CD4-positive, alpha-beta T cell (primary cell): Measurements from ENCODE around the gene ADCY4. TPM values are rescaled to one million over a fixed set of nuclear protein-coding genes. Genes with fewer than 3 reads are reported as not detected.

ENCODE experiments used
- ATAC-seq: fragments of 200-7000 bp; cut with Tn5 transposase; one replicate; pipeline ENCODE4 v1.10.0; 2022; ENCODE audit warnings: mild to moderate bottlenecking; ENCODE audit not compliant: poor library complexity
- CTCF ChIA-PET: fragments of 350-600 bp; sonication (Branson Sonifier 250); formaldehyde crosslinking; loops from one replicate; lab custom pipeline; 2021; ENCODE audit warnings: antibody characterized with exemption, inconsistent platforms; lab: Charles Lee
- POLR2A ChIA-PET: fragments of 350-600 bp; sonication (Branson Sonifier 250); formaldehyde crosslinking; loops from one replicate; lab custom pipeline; 2021; ENCODE audit warnings: antibody characterized with exemption, inconsistent platforms; lab: Charles Lee
- DNase-seq, 14 experiments: peaks; one replicate each; pipeline ENCODE4 v3.0.0-alpha.2; 2013 to 2020; ENCODE audit warnings: mixed read lengths in 2 of 14
- H3K27ac ChIP-seq, 2 donors: one replicate each; pipeline versions ENCODE4 v1.5.1 to v1.7.0; 2013; ENCODE audit warnings: low read length in 2 of 2, low read depth in 1 of 2, mild to moderate bottlenecking in 1 of 2
- H3K27me3 ChIP-seq, 2 experiments: 1 replicate in 1 of 2; 2 replicates in 1 of 2; pipeline versions ENCODE4 v1.6.1 to v1.7.0; 2013; ENCODE audit warnings: low read length in 2 of 2, control low read depth in 1 of 2, mild to moderate bottlenecking in 1 of 2, moderate library complexity in 1 of 2; ENCODE audit not compliant: insufficient read depth in 2 of 2, control insufficient read depth in 1 of 2
- H3K36me3 ChIP-seq: one replicate; pipeline ENCODE4 v1.6.1; 2013; ENCODE audit warnings: low read length, control low read depth; ENCODE audit not compliant: insufficient read depth
- H3K4me1 ChIP-seq: one replicate; pipeline ENCODE4 v1.6.1; 2013; ENCODE audit warnings: low read length, control low read depth; ENCODE audit not compliant: insufficient read depth
- H3K4me3 ChIP-seq: one replicate; pipeline ENCODE4 v1.5.1; 2013; ENCODE audit warnings: mild to moderate bottlenecking, low read length, moderate library complexity
- H3K9me3 ChIP-seq, 2 experiments: 1 replicate in 1 of 2; 2 replicates in 1 of 2; pipeline versions ENCODE4 v1.6.1 to v1.7.0; 2013; ENCODE audit warnings: low read length in 2 of 2, mild to moderate bottlenecking in 2 of 2, control low read depth in 1 of 2, moderate library complexity in 1 of 2; ENCODE audit not compliant: control insufficient read depth in 1 of 2, insufficient read depth in 1 of 2
- H3K27ac Mint-ChIP-seq: one replicate; pipeline ENCODE4 v1.8.0; 2020; ENCODE audit warnings: mixed read lengths
- H3K27me3 Mint-ChIP-seq: one replicate; pipeline ENCODE4 v1.8.0; 2021; ENCODE audit warnings: mixed read lengths
- H3K36me3 Mint-ChIP-seq: one replicate; pipeline ENCODE4 v1.8.0; 2021; ENCODE audit warnings: low read depth, mixed read lengths
- H3K4me1 Mint-ChIP-seq: one replicate; pipeline ENCODE4 v1.8.0; 2021; ENCODE audit warnings: low read depth, mixed read lengths
- H3K4me3 Mint-ChIP-seq: one replicate; pipeline ENCODE4 v1.8.0; 2020; ENCODE audit warnings: mild to moderate bottlenecking, mixed read lengths
- H3K9me3 Mint-ChIP-seq: one replicate; pipeline ENCODE4 v1.8.0; 2020; ENCODE audit warnings: mixed read lengths
- CTCF ChIP-seq: fragments of 200-600 bp; IDR thresholded peaks from one replicate; pipeline ENCODE4 v1.8.0; 2022; ENCODE audit warnings: antibody characterized with exemption, mild to moderate bottlenecking
- intact Hi-C, 2 experiments: fragments of 100-400 bp; cut with DNase I in 1 of 2; cut with micrococcal nuclease in 1 of 2; formaldehyde crosslinking; loops; one replicate each; pipeline versions ENCODE4 v1.15.1 to v1.9.0; 2023 to 2025; cut with DNase I, micrococcal nuclease
- total RNA-seq, 174 experiments: library from RNA in 2 of 174; stranded (reverse) in 2 of 174; gene quantifications; one replicate each; pipeline ENCODE4 v1.2.3 and lab custom pipeline; 2021 to 2026

Gene ADCY4
- total RNA-seq, 2 experiments from 2014 or later = 4.7 to 5.9 TPM

- no peaks in the 10 kb centered on the region for H3K36me3 ChIP-seq
- Mint-ChIP-seq H3K27me3 (no peaks in the 10 kb centered on the region), H3K36me3 (no peaks in the 10 kb centered on the region), H3K4me3 (no peak overlapping the region), H3K4me1 (peaks cover 33% of the 10 kb centered on the region), H3K27ac (no peak overlapping the region), H3K9me3 (no peaks in the 10 kb centered on the region)
- intact Hi-C loops = no loop called here
- H3K27ac ChIP-seq = no peak overlapping the region
- no peak overlapping the region for H3K4me3 ChIP-seq
- no peak for DNase-seq
- H3K9me3 ChIP-seq = no peaks in the 10 kb centered on the region
- ChIA-PET POLR2A (no interaction called here), CTCF (interaction anchor here (4.0 to 4.4 kb wide), 2 partner anchors 11 to 17 kb away, joined by 20 to 24 read pairs; partner anchors contain the start of genes DHRS1, NOP9 and RABGGTA)
- no peaks in the 10 kb centered on the region for H3K27me3 ChIP-seq
- H3K4me1 ChIP-seq = peaks cover 28% of the 10 kb centered on the region
- no peak for ATAC-seq
- TF ChIP-seq CTCF = no peak
These were observed 53.9 kb downstream of the ADCY4 start for GRCh38 chr14:24280797-24281460.

- Mint-ChIP-seq H3K4me3 (no peak overlapping the region), H3K36me3 (no peaks in the 10 kb centered on the region), H3K9me3 (no peaks in the 10 kb centered on the region), H3K4me1 (peaks cover 33% of the 10 kb centered on the region), H3K27ac (peak overlapping the region; percentile 81), H3K27me3 (no peaks in the 10 kb centered on the region)
- peak overlapping the region in 1 of 2 donors; percentile 33 for H3K27ac ChIP-seq
- POLR2A ChIA-PET = interaction anchor here (0.5 to 1.1 kb wide), 4 partner anchors 8 to 164 kb away, joined by 3 read pairs; partner anchors contain the start of gene RABGGTA
- DNase-seq (peak in 12 of 14 experiments; percentile 23 to 87 (median 40)), ATAC-seq (peak; percentile 84)
- H3K4me1 ChIP-seq = peaks cover 38% of the 10 kb centered on the region
- CTCF ChIA-PET = interaction anchor here (0.8 to 4.4 kb wide), 5 partner anchors 9 to 162 kb away, joined by 3 to 24 read pairs (median 8); partner anchors contain the start of genes DHRS1, NOP9, RABGGTA and TINF2
- H3K4me3 ChIP-seq = no peak overlapping the region
- intact Hi-C loops = loop anchor here in 1 of 2 experiments (1.0 kb wide), 1 partner anchor 18 kb away; no protein-coding TSS in a partner anchor
- no peak for TF ChIP-seq CTCF
- H3K27me3 ChIP-seq = no peaks in the 10 kb centered on the region
- no peaks in the 10 kb centered on the region for H3K9me3 ChIP-seq
- no peaks in the 10 kb centered on the region for H3K36me3 ChIP-seq
These were observed 55.3 kb downstream of the ADCY4 start for GRCh38 chr14:24279301-24280186.

- Mint-ChIP-seq H3K4me1 (peaks cover 44% of the 10 kb centered on the region), H3K4me3 (no peak overlapping the region), H3K27ac (peak overlapping the region; percentile 81), H3K9me3 (no peaks in the 10 kb centered on the region), H3K36me3 (no peaks in the 10 kb centered on the region), H3K27me3 (no peaks in the 10 kb centered on the region)
- Histone ChIP-seq H3K9me3 (no peaks in the 10 kb centered on the region), H3K4me3 (no peak overlapping the region), H3K4me1 (peaks cover 49% of the 10 kb centered on the region), H3K27me3 (no peaks in the 10 kb centered on the region), H3K27ac (no peak overlapping the region), H3K36me3 (no peaks in the 10 kb centered on the region)
- intact Hi-C loops = no loop called here
- no peak for TF ChIP-seq CTCF
- ATAC-seq = no peak
- POLR2A ChIA-PET = no interaction called here
- no peak for DNase-seq
- CTCF ChIA-PET = interaction anchor here (4.0 to 4.4 kb wide), 2 partner anchors 8 to 19 kb away, joined by 20 to 24 read pairs; partner anchors contain the start of genes DHRS1, NOP9 and RABGGTA
These were observed 56.4 kb downstream of the ADCY4 start for GRCh38 chr14:24278424-24278823.
